Measurements from ENCODE around the gene DGLUCY.

DNA sequence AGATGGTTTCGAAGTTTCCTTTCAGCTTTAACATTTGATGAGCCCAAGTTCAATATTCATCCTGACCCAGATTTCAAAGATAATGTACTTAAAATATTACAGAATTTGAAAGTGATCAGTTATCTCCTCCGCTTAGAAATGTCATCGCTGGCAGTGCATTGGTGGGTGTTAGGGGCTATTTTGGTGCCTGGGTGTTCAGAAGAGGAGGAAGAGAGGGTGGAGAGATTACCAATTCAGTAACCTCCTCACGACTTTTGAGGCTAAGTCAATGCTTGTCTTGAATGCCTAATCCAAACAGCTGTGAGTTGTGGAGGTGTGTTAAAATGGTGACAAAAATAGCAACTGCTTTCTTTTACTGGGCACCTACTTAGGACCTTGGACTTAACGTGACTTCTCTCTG, 13.8 kb upstream of the DGLUCY start:
- TF ChIP-seq POLR2AphosphoS5 (IDR thresholded peaks at IDR 0.05), result no peak
- TF ChIP-seq, protein P1, sequence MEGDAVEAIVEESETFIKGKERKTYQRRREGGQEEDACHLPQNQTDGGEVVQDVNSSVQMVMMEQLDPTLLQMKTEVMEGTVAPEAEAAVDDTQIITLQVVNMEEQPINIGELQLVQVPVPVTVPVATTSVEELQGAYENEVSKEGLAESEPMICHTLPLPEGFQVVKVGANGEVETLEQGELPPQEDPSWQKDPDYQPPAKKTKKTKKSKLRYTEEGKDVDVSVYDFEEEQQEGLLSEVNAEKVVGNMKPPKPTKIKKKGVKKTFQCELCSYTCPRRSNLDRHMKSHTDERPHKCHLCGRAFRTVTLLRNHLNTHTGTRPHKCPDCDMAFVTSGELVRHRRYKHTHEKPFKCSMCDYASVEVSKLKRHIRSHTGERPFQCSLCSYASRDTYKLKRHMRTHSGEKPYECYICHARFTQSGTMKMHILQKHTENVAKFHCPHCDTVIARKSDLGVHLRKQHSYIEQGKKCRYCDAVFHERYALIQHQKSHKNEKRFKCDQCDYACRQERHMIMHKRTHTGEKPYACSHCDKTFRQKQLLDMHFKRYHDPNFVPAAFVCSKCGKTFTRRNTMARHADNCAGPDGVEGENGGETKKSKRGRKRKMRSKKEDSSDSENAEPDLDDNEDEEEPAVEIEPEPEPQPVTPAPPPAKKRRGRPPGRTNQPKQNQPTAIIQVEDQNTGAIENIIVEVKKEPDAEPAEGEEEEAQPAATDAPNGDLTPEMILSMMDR (IDR thresholded peaks at IDR 0.05 in 8 of 11, conservative IDR thresholded peaks at IDR 0.05 in 3 of 11), result no peak

All from spleen (tissue), 7 donors.